Right ventricle myocardium superior (tissue), 1 donor: ENCODE measurements around the gene FPR3. TPM values are rescaled to one million over a fixed set of nuclear protein-coding genes. Genes with fewer than 3 reads are reported as not detected.
A peak's percentile ranks its signal among the peaks of the same experiment; 100 is the strongest.

Source experiments
- ATAC-seq: fragments of 200-7000 bp; cut with Tn5 transposase; one replicate; pipeline ENCODE4 v1.9.1; 2020; ENCODE audit warnings: mild to moderate bottlenecking; ENCODE audit not compliant: poor library complexity
- DNase-seq: peaks from one replicate; pipeline ENCODE4 v3.0.0-alpha.2; 2020
- intact Hi-C: fragments of 100-400 bp; cut with DNase I; formaldehyde crosslinking; loops from one replicate; pipeline ENCODE4 v1.11.2; 2022
- total RNA-seq: library from RNA; stranded (reverse); fragmentation: NEBNext Ultra II Directional; extraction: Animal tissue kit (Norgen Biotek cat#: 25700); gene quantifications from one replicate; pipeline ENCODE4 v1.2.1, GENCODE V29; 2021
- donor health status: DM: no; HTN: yes; CAD: no; lungs with severe emphysema.

The FPR3 gene
- total RNA-seq, 1 donor from 2014 or later: 4.0 TPM

DNA sequence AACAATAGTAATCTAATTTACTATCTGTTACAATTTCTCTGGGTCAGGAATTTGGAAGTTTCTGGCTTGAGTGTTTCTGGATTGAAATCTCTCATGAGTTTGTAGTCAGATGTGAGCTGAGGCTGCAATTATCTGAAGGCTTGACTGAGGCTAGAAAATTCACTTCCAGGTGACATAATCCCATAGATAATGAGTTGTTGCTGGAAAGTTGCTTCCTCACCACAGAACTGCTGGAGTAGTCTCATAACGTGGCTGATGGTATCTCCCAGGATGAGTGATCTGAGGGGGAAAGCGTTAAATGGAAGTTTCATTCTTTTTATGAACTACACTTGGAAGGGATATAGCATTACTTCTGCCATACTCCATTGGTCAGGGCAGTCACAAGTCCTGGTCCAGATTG is 15.3 kb upstream of the FPR3 start:
- DNase-seq (no peak), ATAC-seq (no peak)
- intact Hi-C loops: loop anchor here (10.0 kb wide), 1 partner anchor 305 kb away; the partner anchor contains the start of gene CEACAM18

GRCh38 chr19:51780270-51780669 is 14.7 kb upstream of the FPR3 start:
- intact Hi-C loops: loop anchor here (10.0 kb wide), 1 partner anchor 305 kb away; the partner anchor contains the start of gene CEACAM18
- DNase-seq (no peak), ATAC-seq (no peak)

DNA sequence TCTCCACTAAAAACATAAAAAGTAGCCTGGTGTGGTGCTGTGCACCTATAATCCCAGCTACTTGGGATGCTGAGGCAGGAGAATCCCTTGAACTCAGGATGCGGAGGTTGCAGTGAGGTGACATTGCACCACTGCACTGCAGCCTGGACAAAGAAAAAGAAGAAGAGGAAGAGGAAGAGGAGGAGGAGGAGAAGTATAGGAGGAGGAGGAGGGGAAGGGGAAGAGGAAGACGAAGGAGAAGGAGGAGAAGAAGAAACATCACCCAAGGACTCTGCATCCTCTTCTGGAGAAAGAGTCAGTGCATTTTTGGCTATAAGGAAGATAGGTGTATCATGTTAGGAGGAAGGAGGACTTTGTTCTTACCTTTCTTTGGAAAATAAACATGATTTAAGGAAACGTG is 13.0 kb upstream of the FPR3 start:
- no peak for DNase-seq
- intact Hi-C loops: loop anchor here (10.0 kb wide), 1 partner anchor 307 kb away; the partner anchor contains the start of gene CEACAM18

DNA sequence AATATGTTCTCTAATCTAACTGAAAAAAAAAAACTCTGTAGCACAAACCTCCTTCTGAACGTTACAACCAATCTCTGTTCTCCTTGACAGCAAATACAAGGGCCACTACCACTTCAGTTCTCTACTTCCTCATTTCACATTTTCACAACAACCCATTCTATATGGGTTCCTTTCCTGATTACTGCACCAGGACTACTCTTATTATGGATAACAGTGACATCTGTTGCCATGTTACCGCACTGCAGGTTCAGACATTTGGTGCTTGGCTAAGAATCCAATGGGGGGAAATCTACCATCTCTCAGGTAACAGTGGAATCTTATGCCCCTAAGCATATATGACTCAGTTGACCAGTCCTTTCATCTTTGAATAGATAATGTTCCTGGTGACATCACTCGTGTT is 11.6 kb upstream of the FPR3 start:
- ATAC-seq (peak; percentile 30), DNase-seq (no peak)
- intact Hi-C loops: loop anchor here (10.0 kb wide), 1 partner anchor 309 kb away; the partner anchor contains the start of gene CEACAM18

More for the DNA sequence above, 13.0 kb upstream of the FPR3 start:
- no peak for ATAC-seq

- ATAC-seq (no peak), DNase-seq (no peak)
- intact Hi-C loops: loop anchor here (10.0 kb wide), 1 partner anchor 309 kb away; the partner anchor contains the start of gene CEACAM18
These were observed 10.7 kb upstream of the FPR3 start for GRCh38 chr19:51784109-51784785.

GRCh38 chr19:51784922-51785690 is 9.9 kb upstream of the FPR3 start:
- intact Hi-C loops: loop anchor here (10.0 kb wide), 1 partner anchor 310 kb away; the partner anchor contains the start of gene CEACAM18

DNA sequence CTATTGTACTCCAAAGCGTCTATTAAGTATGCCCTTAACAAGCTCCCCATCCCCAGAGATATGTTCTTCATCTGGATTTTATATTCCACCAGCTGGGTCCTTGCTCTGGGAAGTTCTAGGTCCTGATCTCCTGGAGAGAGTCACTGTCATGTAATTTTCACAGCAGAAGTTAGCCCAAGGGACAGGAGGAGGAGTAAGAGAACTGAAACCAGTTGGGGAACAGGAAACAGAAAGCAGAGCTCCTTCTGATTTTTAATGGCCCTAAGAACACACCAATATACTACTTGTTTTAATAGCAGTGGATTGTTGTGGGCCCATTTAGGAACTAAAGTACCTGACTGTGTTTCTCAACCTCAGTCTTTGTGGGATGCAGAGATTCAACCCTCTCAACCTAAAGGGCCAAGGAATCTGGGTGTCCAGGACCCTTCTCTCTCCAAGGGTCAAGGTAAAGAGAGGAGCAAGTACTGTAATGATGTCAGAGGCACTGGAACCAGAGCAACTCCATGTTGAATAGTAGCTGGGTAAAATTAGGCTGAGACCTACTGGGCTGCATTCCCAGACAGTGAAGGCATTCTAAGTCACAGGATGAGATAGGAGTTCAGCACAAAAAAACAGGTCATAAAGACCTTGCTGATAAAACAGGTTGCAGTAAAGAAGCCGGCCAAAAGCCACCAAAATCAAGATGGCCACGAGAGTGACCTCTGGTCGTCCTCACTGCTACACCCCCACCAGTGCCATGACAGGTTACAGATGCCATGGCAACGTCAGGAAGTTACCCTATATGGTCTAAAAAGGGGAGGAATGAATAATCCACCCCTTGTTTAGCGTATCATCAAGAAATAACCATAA is 8.1 kb upstream of the FPR3 start:
- DNase-seq (no peak), ATAC-seq (peak; percentile 40)
- intact Hi-C loops: loop anchor here (10.0 kb wide), 1 partner anchor 312 kb away; the partner anchor contains the start of gene CEACAM18

More at GRCh38 chr19:51784922-51785690, 9.9 kb upstream of the FPR3 start:
- peak; percentile 79 for ATAC-seq
- peak; percentile 74 for DNase-seq

GRCh38 chr19:51788029-51788428 is 6.9 kb upstream of the FPR3 start:
- intact Hi-C loops: loop anchor here (10.0 kb wide), 1 partner anchor 313 kb away; the partner anchor contains the start of gene CEACAM18
- ATAC-seq (no peak), DNase-seq (no peak)

GRCh38 chr19:51789061-51789795 is 5.7 kb upstream of the FPR3 start:
- no peak for DNase-seq
- intact Hi-C loops: loop anchor here (10.0 kb wide), 1 partner anchor 314 kb away; the partner anchor contains the start of gene CEACAM18
- no peak for ATAC-seq

DNA sequence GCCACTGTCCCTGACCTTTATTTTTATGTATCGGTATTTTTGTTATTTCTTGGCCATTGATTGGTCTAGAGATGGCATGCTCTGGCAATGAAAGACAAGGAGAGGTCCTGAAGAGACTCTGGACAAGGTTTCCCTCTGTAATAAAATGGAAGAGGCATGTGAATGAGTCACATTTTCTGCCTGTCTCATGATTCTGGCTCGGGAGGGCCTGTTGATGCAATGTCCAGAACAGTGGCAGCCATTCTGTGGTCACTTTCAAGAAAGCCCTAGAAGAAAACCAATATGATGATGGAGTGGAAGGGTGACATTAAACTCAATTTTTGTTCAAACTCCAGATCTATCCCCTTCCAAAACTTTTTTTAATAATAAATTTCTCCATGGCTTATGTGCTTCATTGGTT is 2.0 kb upstream of the FPR3 start:
- intact Hi-C loops: no loop called here
- DNase-seq: no peak
- no peak for ATAC-seq

GRCh38 chr19:51793994-51794393 is 963 bp upstream of the FPR3 start:
- intact Hi-C loops: no loop called here
- ATAC-seq (no peak), DNase-seq (no peak)

GRCh38 chr19:51796195-51796679 is 1.3 kb downstream of the FPR3 start:
- DNase-seq: no peak
- intact Hi-C loops: no loop called here
- no peak for ATAC-seq

DNA sequence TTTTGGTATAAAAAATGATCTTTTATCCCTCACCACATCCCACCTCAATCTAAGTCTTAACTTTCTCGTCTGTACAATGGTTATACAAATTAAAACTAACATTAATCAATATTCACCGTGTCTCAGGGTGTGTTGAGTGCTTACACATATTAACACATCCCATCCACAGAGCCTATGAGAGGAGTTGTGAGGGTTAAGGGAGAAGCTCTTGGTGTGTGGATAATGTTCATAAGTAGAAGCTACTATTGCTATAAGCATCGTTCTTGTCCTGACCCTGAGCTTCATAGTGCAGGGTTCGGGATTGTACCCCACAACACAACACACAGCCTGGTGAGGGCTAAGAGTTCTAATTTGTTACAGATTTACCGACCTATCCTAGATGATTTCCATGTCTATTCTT is 2.5 kb downstream of the FPR3 start:
- ATAC-seq: no peak
- no peak for DNase-seq
- intact Hi-C loops: no loop called here

- intact Hi-C loops: no loop called here
- no peak for DNase-seq
- no peak for ATAC-seq
These were observed 3.1 kb downstream of the FPR3 start for GRCh38 chr19:51798062-51798461.

- intact Hi-C loops: no loop called here
- DNase-seq (peak; percentile 92), ATAC-seq (peak; percentile 93)
These were observed 4.2 kb downstream of the FPR3 start for GRCh38 chr19:51799034-51799773.

GRCh38 chr19:51799774-51800472 is 5.0 kb downstream of the FPR3 start:
- intact Hi-C loops: no loop called here
- DNase-seq (peak; percentile 69), ATAC-seq (peak; percentile 42)
